ENCODE results near the gene SLC7A6OS. TPM values are rescaled to one million over a fixed set of nuclear protein-coding genes. Genes with fewer than 3 reads are reported as not detected.

SLC7A6OS gene
- polyA plus RNA-seq, 1 experiment: 10.9 TPM

DNA sequence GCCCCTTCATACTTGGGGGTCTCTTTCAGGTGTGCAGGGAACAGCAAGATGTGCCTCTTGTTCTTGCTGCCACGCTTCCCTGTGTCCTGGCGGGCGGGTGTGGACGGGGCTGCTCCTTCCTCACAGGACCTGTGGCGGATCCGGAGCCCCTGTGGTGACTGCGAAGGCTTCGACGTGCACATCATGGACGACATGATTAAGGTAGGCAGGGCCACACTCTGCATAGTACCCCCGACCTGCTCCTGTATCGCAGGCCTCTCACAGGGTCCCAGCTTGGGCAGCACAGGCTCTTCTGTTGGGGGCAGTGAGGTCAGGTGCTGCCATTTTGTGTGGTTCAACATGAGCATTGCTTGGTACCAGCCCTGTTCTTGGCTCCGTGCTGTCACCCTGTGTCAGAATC, 42.6 kb upstream of the SLC7A6OS start:
- Histone ChIP-seq H3K27me3 (ENCODE audit: control insufficient read depth, insufficient read depth, low read length) (no peaks in the 10 kb centered on the region), H3K9me3 (ENCODE audit: control insufficient read depth, insufficient read depth, low read length) (no peaks in the 10 kb centered on the region; the same call in 1 of the 2 replicates), H3K4me3 (ENCODE audit: low read depth, low read length) (no peak overlapping the region), H3K27ac (ENCODE audit: low read depth, low read length) (no peak overlapping the region)
- no peak for TF ChIP-seq CTCF (IDR thresholded peaks at IDR 0.05; ENCODE audit: low read depth, low read length)
- POLR2A ChIA-PET: no interaction called here
- DNase-seq (ENCODE audit: low read depth, low spot score): no peak
- CTCF ChIA-PET: no interaction called here

DNA sequence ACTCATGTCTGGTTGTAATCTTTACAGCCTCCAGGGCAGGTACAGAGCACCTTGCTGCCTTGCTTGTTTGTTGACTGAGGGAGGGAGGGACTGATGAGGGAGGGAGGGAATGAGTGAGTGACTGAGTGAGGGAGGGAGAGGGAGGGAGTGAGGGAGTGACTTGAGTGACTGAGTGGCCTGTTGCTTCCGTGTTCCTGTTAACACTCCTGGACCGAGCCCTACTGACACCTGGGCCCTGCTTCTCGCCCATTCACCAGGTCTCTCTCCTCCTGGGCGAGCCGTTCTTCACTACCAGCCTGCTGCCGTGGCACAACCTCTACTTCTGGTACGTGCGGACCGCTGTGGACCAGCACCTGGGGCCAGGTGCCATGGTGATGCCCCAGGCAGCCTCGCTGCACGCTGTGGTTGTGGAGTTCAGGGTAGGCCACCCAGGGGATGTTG, 41.3 kb upstream of the SLC7A6OS start:
- POLR2A ChIA-PET: no interaction called here

GRCh38 chr16:68351463-68351862, 40.7 kb upstream of the SLC7A6OS start:
- CTCF ChIA-PET: no interaction called here
- POLR2A ChIA-PET: no interaction called here
- H3K27me3 ChIP-seq (ENCODE audit: control insufficient read depth, insufficient read depth, low read length): no peaks in the 10 kb centered on the region
- TF ChIP-seq CTCF (IDR thresholded peaks at IDR 0.05; ENCODE audit: low read depth, low read length): no peak
- DNase-seq (ENCODE audit: low read depth, low spot score): no peak
- H3K27ac ChIP-seq (ENCODE audit: low read depth, low read length): no peak overlapping the region
- H3K9me3 ChIP-seq (ENCODE audit: control insufficient read depth, insufficient read depth, low read length): no peaks in the 10 kb centered on the region; the same call in 1 of the 2 replicates
- no peak overlapping the region for H3K4me3 ChIP-seq (ENCODE audit: low read depth, low read length)

More for the DNA sequence above, 41.3 kb upstream of the SLC7A6OS start:
- DNase-seq (ENCODE audit: low read depth, low spot score): no peak
- no peaks in the 10 kb centered on the region for H3K27me3 ChIP-seq (ENCODE audit: control insufficient read depth, insufficient read depth, low read length)
- no peak overlapping the region for H3K4me3 ChIP-seq (ENCODE audit: low read depth, low read length)
- H3K27ac ChIP-seq (ENCODE audit: low read depth, low read length): no peak overlapping the region
- no peak for TF ChIP-seq CTCF (IDR thresholded peaks at IDR 0.05; ENCODE audit: low read depth, low read length)
- CTCF ChIA-PET: no interaction called here
- no peaks in the 10 kb centered on the region; the same call in 1 of the 2 replicates for H3K9me3 ChIP-seq (ENCODE audit: control insufficient read depth, insufficient read depth, low read length)

- DNase-seq (ENCODE audit: low read depth, low spot score): no peak
- no peak overlapping the region for H3K4me3 ChIP-seq (ENCODE audit: low read depth, low read length)
- no peaks in the 10 kb centered on the region for H3K27me3 ChIP-seq (ENCODE audit: control insufficient read depth, insufficient read depth, low read length)
- ChIA-PET POLR2A (no interaction called here), CTCF (no interaction called here)
- TF ChIP-seq CTCF (IDR thresholded peaks at IDR 0.05; ENCODE audit: low read depth, low read length): no peak
- H3K27ac ChIP-seq (ENCODE audit: low read depth, low read length): no peak overlapping the region
- H3K9me3 ChIP-seq (ENCODE audit: control insufficient read depth, insufficient read depth, low read length): no peaks in the 10 kb centered on the region; the same call in 1 of the 2 replicates
Observed at GRCh38 chr16:68350813-68351350, 40.1 kb upstream of the SLC7A6OS start.

- Histone ChIP-seq H3K4me3 (ENCODE audit: low read depth, low read length) (no peak overlapping the region), H3K27ac (ENCODE audit: low read depth, low read length) (no peak overlapping the region), H3K9me3 (ENCODE audit: control insufficient read depth, insufficient read depth, low read length) (no peaks in the 10 kb centered on the region; the same call in 1 of the 2 replicates), H3K27me3 (ENCODE audit: control insufficient read depth, insufficient read depth, low read length) (no peaks in the 10 kb centered on the region)
- POLR2A ChIA-PET: interaction anchor here (0.6 kb wide), 1 partner anchor 773 kb away, joined by 4 read pairs; no protein-coding TSS in a partner anchor
- no peak for TF ChIP-seq CTCF (IDR thresholded peaks at IDR 0.05; ENCODE audit: low read depth, low read length)
- no peak for DNase-seq (ENCODE audit: low read depth, low spot score)
- CTCF ChIA-PET: no interaction called here
Observed at GRCh38 chr16:68349838-68350410, 39.2 kb upstream of the SLC7A6OS start.

Data from AG04450 (cell line).